Calu3 (cell line): ENCODE data around the gene CHERP. TPM values are rescaled to one million over a fixed set of nuclear protein-coding genes. Genes with fewer than 3 reads are reported as not detected.
A peak's percentile ranks its signal among the peaks of the same experiment; 100 is the strongest.
"Not testable (repeated sequence)": the region's sequence is repeated elsewhere in the genome, so short reads cannot be mapped to it uniquely, and the experiment has no call there.

ENCODE experiments used
- BruUV-seq: library from RNA; stranded (reverse); fragments of 400-500 nt; replicated peaks from 2 replicates; lab custom pipeline; 2021; lab: Mats Ljungman, UMichigan
- CTCF ChIA-PET: fragments of 300-600 bp; sonication (Branson Sonifier 250); formaldehyde crosslinking; loops from one replicate; lab custom pipeline; 2022; ENCODE audit warnings: antibody characterized with exemption; lab: Charles Lee
- DNase-seq: peaks from one replicate; pipeline ENCODE4 v3.0.0; 2022
- H3K27ac Mint-ChIP-seq: one replicate; pipeline ENCODE4 v1.8.0; 2022; ENCODE audit warnings: mixed read lengths; ENCODE audit not compliant: unreplicated experiment
- H3K27me3 Mint-ChIP-seq: one replicate; pipeline ENCODE4 v1.8.0; 2022; ENCODE audit warnings: mixed read lengths; ENCODE audit not compliant: unreplicated experiment
- H3K36me3 Mint-ChIP-seq: one replicate; pipeline ENCODE4 v1.8.0; 2022; ENCODE audit warnings: mild to moderate bottlenecking, moderate library complexity, mixed read lengths; ENCODE audit not compliant: insufficient read depth, unreplicated experiment
- H3K4me1 Mint-ChIP-seq: one replicate; pipeline ENCODE4 v1.8.0; 2022; ENCODE audit warnings: mild to moderate bottlenecking, low read depth, mixed read lengths; ENCODE audit not compliant: unreplicated experiment
- H3K4me3 Mint-ChIP-seq: one replicate; pipeline ENCODE4 v1.8.0; 2022; ENCODE audit warnings: mild to moderate bottlenecking, low read depth, moderate library complexity, mixed read lengths; ENCODE audit not compliant: unreplicated experiment
- H3K9me3 Mint-ChIP-seq: one replicate; pipeline ENCODE4 v1.8.0; 2022; ENCODE audit warnings: low read depth, mixed read lengths; ENCODE audit not compliant: unreplicated experiment
- intact Hi-C: fragments of 100-400 bp; cut with micrococcal nuclease; formaldehyde crosslinking; loops from one replicate; pipeline ENCODE4 v1.10.0; 2022; ENCODE audit not compliant: unreplicated experiment
- total RNA-seq: library from RNA; stranded (reverse); gene quantifications from 2 replicates; pipeline ENCODE4 v1.2.3, GENCODE V29; 2022
- TF ChIP-seq, protein P1 (sequence below): fragments of 200-600 bp; IDR thresholded peaks from one replicate; pipeline ENCODE4 v1.8.0; 2022; ENCODE audit warnings: antibody characterized with exemption; ENCODE audit not compliant: unreplicated experiment

The CHERP gene
- total RNA-seq, 1 experiment from 2014 or later: 49.3 TPM

DNA sequence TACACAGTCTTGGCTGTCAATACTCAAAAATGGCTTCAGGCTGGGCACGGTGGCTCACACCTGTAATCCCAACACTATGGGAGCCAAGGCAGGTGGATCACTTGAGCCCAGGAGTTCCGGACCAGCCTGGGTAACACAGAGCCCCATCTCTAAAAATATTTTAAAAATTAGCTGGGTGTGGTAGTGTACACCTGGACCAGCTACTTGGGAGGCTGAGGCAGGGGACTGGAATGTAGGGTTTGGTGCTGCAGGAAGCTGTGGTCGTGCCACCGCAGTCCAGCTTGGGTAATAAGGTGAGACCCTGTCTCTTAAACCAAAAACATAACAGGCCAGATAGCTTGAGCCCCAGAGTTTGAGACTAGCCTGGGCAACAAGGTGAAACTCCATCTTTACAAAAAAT is 6.7 kb upstream of the CHERP start:
- no TSS peak for BruUV-seq
- TF ChIP-seq, protein P1, sequence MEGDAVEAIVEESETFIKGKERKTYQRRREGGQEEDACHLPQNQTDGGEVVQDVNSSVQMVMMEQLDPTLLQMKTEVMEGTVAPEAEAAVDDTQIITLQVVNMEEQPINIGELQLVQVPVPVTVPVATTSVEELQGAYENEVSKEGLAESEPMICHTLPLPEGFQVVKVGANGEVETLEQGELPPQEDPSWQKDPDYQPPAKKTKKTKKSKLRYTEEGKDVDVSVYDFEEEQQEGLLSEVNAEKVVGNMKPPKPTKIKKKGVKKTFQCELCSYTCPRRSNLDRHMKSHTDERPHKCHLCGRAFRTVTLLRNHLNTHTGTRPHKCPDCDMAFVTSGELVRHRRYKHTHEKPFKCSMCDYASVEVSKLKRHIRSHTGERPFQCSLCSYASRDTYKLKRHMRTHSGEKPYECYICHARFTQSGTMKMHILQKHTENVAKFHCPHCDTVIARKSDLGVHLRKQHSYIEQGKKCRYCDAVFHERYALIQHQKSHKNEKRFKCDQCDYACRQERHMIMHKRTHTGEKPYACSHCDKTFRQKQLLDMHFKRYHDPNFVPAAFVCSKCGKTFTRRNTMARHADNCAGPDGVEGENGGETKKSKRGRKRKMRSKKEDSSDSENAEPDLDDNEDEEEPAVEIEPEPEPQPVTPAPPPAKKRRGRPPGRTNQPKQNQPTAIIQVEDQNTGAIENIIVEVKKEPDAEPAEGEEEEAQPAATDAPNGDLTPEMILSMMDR: no peak
- Mint-ChIP-seq H3K27me3 (no peaks in the 10 kb centered on the region), H3K4me3 (no peak overlapping the region), H3K36me3 (peaks cover 22% of the 10 kb centered on the region), H3K4me1 (no peaks in the 10 kb centered on the region), H3K9me3 (no peaks in the 10 kb centered on the region), H3K27ac (no peak overlapping the region)
- no peak for DNase-seq
- CTCF ChIA-PET: no interaction called here
- intact Hi-C loops: no loop called here

DNA sequence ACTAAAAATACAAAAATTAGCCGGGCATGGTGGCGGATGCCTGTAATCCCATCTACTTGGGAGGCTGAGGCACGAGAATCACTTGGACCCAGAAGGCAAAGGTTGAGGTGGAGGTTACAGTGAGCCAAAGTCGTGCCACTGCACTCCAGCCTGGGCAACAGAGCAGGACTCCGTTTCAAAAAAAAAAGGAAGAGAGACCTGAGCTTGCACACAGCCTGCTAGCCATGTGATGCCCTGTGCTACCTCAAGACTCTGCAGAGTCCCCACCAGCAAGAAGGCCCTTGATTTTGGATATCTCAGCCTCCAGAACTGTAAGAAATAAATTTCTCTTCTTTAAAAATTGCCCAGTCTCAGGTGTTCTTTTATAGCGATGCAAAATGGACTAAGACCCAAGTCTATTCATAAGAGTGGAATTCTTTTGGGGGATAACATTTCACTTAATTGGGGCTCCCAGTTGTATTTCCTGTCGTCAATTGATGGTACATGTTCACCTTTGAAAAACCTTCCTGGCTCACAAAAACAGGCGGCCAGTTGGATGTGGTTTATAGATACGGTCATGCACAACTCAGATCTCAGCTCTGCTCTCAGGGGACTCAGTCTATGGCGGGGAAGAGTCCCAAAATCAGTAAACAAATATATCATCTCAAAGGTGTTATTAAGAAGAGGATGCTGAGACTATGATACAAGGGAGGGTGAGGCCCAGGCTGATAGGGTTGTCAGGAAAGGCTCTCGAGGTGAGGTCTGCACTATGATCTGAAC is 2.4 kb upstream of the CHERP start:
- H3K36me3 Mint-ChIP-seq: peaks cover 47% of the 10 kb centered on the region
- no peak overlapping the region for H3K27ac Mint-ChIP-seq
- no TSS peak for BruUV-seq
- CTCF ChIA-PET: no interaction called here
- H3K27me3 Mint-ChIP-seq: no peaks in the 10 kb centered on the region
- H3K4me3 Mint-ChIP-seq: no peak overlapping the region
- TF ChIP-seq, protein P1: no peak
- intact Hi-C loops: no loop called here
- H3K9me3 Mint-ChIP-seq: no peaks in the 10 kb centered on the region
- no peaks in the 10 kb centered on the region for H3K4me1 Mint-ChIP-seq
- DNase-seq: no peak

DNA sequence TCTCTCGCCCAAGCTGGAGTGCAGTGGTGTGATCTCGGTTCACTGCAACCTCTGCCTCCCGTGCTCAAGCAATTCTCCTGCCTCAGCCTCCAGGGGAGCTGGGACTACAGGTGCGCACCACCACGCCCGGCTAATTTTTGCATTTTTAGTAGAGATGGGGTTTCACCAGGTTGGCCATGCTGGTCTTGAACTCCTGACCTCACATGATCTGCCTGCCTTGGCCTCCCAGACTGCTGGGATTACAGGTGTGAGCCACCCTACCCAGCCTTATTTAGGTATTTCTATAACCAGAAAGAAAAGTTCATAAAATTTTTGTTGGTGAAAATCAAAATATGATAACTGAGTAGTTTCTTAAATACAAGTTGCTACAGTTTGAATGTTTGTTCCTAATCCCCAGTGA is 1.5 kb upstream of the CHERP start:
- H3K9me3 Mint-ChIP-seq, CTCF ChIA-PET, DNase-seq, BruUV-seq, H3K4me3 Mint-ChIP-seq, intact Hi-C loops, H3K27ac Mint-ChIP-seq, H3K27me3 Mint-ChIP-seq, H3K4me1 Mint-ChIP-seq: not testable (repeated sequence)
- peaks cover 56% of the 10 kb centered on the region for H3K36me3 Mint-ChIP-seq

DNA sequence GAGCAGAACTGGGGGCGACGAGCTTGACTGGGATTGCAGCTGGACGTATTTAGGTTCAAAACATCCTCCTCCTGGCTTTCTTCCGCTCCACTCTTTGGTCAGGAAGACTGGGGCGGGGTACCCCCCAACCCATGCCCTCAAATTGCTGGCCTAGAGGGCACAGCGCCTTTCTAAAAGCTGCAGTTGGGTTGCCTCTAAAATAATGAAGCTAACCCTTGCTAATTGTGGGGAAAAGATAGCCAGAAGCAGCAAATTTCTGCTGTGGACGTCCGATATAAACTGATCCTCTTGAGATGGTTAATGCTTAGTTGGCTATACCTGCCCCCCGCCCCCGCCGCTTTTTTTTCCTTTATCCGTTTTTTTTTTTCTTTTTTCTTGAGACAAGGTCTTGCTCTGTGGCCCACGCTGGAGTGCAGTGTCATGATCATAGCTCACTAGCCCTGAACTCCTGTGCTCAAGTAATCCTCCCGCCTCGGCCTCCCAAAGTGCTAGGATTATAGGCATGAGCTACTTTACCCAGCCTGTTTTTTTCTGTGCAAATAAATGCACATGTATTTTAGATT is 754 bp upstream of the CHERP start:
- BruUV-seq: TSS peak; percentile 85
- peaks cover 63% of the 10 kb centered on the region for H3K36me3 Mint-ChIP-seq
- H3K4me1 Mint-ChIP-seq: no peaks in the 10 kb centered on the region

More for the DNA sequence above, 754 bp upstream of the CHERP start:
- TF ChIP-seq, protein P1: no peak
- CTCF ChIA-PET: interaction anchor here (0.7 kb wide), 1 partner anchor 70 kb away, joined by 4 read pairs; no protein-coding TSS in a partner anchor
- intact Hi-C loops: no loop called here
- DNase-seq: no peak
- Mint-ChIP-seq H3K9me3 (no peaks in the 10 kb centered on the region), H3K27ac (peak overlapping the region; percentile 50), H3K4me3 (peak overlapping the region; percentile 81), H3K27me3 (no peaks in the 10 kb centered on the region)
